IMR-90 (cell line): ENCODE results near the gene DDX27. TPM values are rescaled to one million over a fixed set of nuclear protein-coding genes. Genes with fewer than 3 reads are reported as not detected.

ENCODE experiments used
- ATAC-seq: fragments of 200-7000 bp; cut with Tn5 transposase; 2 replicates; pipeline ENCODE4 v1.9.1; 2020; ENCODE audit warnings: low read depth, mild to moderate bottlenecking, moderate library complexity
- BruUV-seq: library from RNA; stranded (reverse); fragments of 400-500 nt; replicated peaks from 2 replicates; lab custom pipeline; 2021; lab: Mats Ljungman, UMichigan
- CTCF ChIA-PET: fragments of 300-600 bp; formaldehyde crosslinking; extraction: SDS; loops from one replicate; lab custom pipeline; 2021; ENCODE audit warnings: antibody characterized with exemption; lab: Yijun Ruan, JAX
- POLR2A ChIA-PET: fragments of 300-600 bp; sonication (Branson Sonifier 250); formaldehyde crosslinking; loops from one replicate; lab custom pipeline; 2022; ENCODE audit warnings: antibody characterized with exemption; ENCODE audit not compliant: unreplicated experiment; lab: Charles Lee
- DNase-seq: peaks from one replicate; pipeline ENCODE4 v3.0.0; 2013
- H2AFZ ChIP-seq: replicated peaks from 2 replicates; pipeline ENCODE3; 2013; ENCODE audit warnings: low read length, mild to moderate bottlenecking; ENCODE audit not compliant: poor library complexity
- H2AK5ac ChIP-seq: 2 replicates; pipeline ENCODE4 v1.6.1; 2013; ENCODE audit warnings: low read depth, low read length, inconsistent platforms
- H2AK9ac ChIP-seq: replicated peaks from 2 replicates; pipeline ENCODE3; 2013; ENCODE audit warnings: mild to moderate bottlenecking, low read depth, low read length, moderate library complexity; ENCODE audit not compliant: poor library complexity
- H2BK120ac ChIP-seq: 2 replicates; pipeline ENCODE4 v1.6.1; 2013; ENCODE audit warnings: low read depth, low read length, inconsistent platforms
- H2BK15ac ChIP-seq: 3 replicates; pipeline ENCODE4 v1.6.1; 2013; ENCODE audit warnings: low read depth, low read length, inconsistent platforms
- H2BK20ac ChIP-seq: 2 replicates; pipeline ENCODE4 v1.6.1; 2013; ENCODE audit warnings: low read depth, mild to moderate bottlenecking, inconsistent platforms, low read length, moderate library complexity
- H2BK5ac ChIP-seq: 2 replicates; pipeline ENCODE4 v1.6.1; 2013; ENCODE audit warnings: mild to moderate bottlenecking, low read depth, low read length, inconsistent platforms; ENCODE audit not compliant: poor library complexity, severe bottlenecking
- H3K14ac ChIP-seq: replicated peaks from 2 replicates; pipeline ENCODE4 v1.6.1; 2013; ENCODE audit warnings: low read depth, low read length, inconsistent platforms
- H3K18ac ChIP-seq: 2 replicates; pipeline ENCODE4 v1.6.1; 2013; ENCODE audit warnings: low read depth, low read length, control low read depth
- H3K23ac ChIP-seq: 2 replicates; pipeline ENCODE4 v1.6.1; 2013; ENCODE audit warnings: low read depth, low read length, inconsistent platforms
- H3K27ac ChIP-seq: 2 replicates; pipeline ENCODE4 v1.5.1; 2013; ENCODE audit warnings: mild to moderate bottlenecking, control low read depth, low read length; ENCODE audit not compliant: insufficient read depth
- H3K27me3 ChIP-seq: 2 replicates; pipeline ENCODE4 v1.6.1; 2013; ENCODE audit warnings: low read length; ENCODE audit not compliant: control insufficient read depth, insufficient read depth
- H3K36me3 ChIP-seq: 2 replicates; pipeline ENCODE4 v1.6.1; 2013; ENCODE audit warnings: low read length, mixed read lengths; ENCODE audit not compliant: control insufficient read depth, insufficient read depth
- H3K4ac ChIP-seq: 2 replicates; pipeline ENCODE4 v1.6.1; 2013; ENCODE audit warnings: low read depth, low read length, inconsistent platforms
- H3K4me1 ChIP-seq: 2 replicates; pipeline ENCODE4 v1.6.1; 2013; ENCODE audit warnings: low read length, mixed read lengths; ENCODE audit not compliant: control insufficient read depth, insufficient read depth
- H3K4me2 ChIP-seq: 2 replicates; pipeline ENCODE4 v1.6.1; 2013; ENCODE audit warnings: low read depth, mild to moderate bottlenecking, control low read depth, low read length, moderate library complexity
- H3K4me3 ChIP-seq: 2 replicates; pipeline ENCODE4 v1.5.1; 2013; ENCODE audit warnings: low read depth, mild to moderate bottlenecking, control low read depth, low read length, moderate library complexity; ENCODE audit not compliant: insufficient read depth
- H3K56ac ChIP-seq: 2 replicates; pipeline ENCODE4 v1.6.1; 2013; ENCODE audit warnings: low read length, inconsistent platforms; ENCODE audit not compliant: insufficient read depth; ENCODE audit errors: extremely low read depth
- H3K79me1 ChIP-seq, 2 experiments: 2 replicates each; pipeline ENCODE4 v1.6.1; 2013; ENCODE audit warnings: low read length in 2 of 2, inconsistent platforms in 1 of 2, low read depth in 1 of 2
- H3K9ac ChIP-seq: 2 replicates; pipeline ENCODE4 v1.6.1; 2013; ENCODE audit warnings: low read depth, low read length, control low read depth
- H3K9me1 ChIP-seq: 2 replicates; pipeline ENCODE4 v1.6.1; 2013; ENCODE audit warnings: low read length, inconsistent platforms; ENCODE audit not compliant: insufficient read depth
- H3K9me3 ChIP-seq: 2 replicates; pipeline ENCODE4 v1.6.1; 2013; ENCODE audit warnings: low read length; ENCODE audit not compliant: control insufficient read depth, insufficient read depth
- H4K20me1 ChIP-seq: 2 replicates; pipeline ENCODE4 v1.6.1; 2013; ENCODE audit warnings: low read length, inconsistent platforms; ENCODE audit not compliant: insufficient read depth
- H4K5ac ChIP-seq: 2 replicates; pipeline ENCODE4 v1.6.1; 2013; ENCODE audit warnings: mild to moderate bottlenecking, low read depth, low read length, control low read depth
- H4K8ac ChIP-seq, 2 experiments: 2 replicates each; pipeline ENCODE4 v1.6.1; 2013; ENCODE audit warnings: low read depth in 2 of 2, low read length in 2 of 2, control low read depth in 1 of 2, inconsistent platforms in 1 of 2
- H4K91ac ChIP-seq: 2 replicates; pipeline ENCODE4 v1.6.1; 2013; ENCODE audit warnings: low read depth, low read length, inconsistent platforms; ENCODE audit not compliant: insufficient read depth
- BHLHE40 ChIP-seq: fragments of 150-350 bp; IDR thresholded peaks from 2 replicates; pipeline ENCODE4 v1.6.1; 2016; ENCODE audit warnings: mild to moderate bottlenecking, low read depth, low read length
- CTCF ChIP-seq: conservative IDR thresholded peaks from 2 replicates; pipeline ENCODE4 v1.5.1; 2012; ENCODE audit warnings: mild to moderate bottlenecking, low read depth, low read length, improper control_type of control experiment
- ELK1 ChIP-seq: fragments of 150-350 bp; IDR thresholded peaks from 2 replicates; pipeline ENCODE4 v1.6.1; 2016; ENCODE audit warnings: low read depth, mild to moderate bottlenecking, low read length, moderate library complexity, borderline replicate concordance
- FOS ChIP-seq: fragments of 150-350 bp; IDR thresholded peaks from 2 replicates; pipeline ENCODE4 v1.6.1; 2016; ENCODE audit warnings: low read depth, low read length
- MAFK ChIP-seq: IDR thresholded peaks from 2 replicates; pipeline ENCODE4 v1.6.1; 2012; ENCODE audit warnings: low read depth, low read length, improper control_type of control experiment
- MAZ ChIP-seq: IDR thresholded peaks from 2 replicates; pipeline ENCODE4 v1.6.1; 2012; ENCODE audit warnings: low read depth, mild to moderate bottlenecking, low read length, improper control_type of control experiment, moderate library complexity, borderline replicate concordance
- USF2 ChIP-seq: fragments of 150-350 bp; IDR thresholded peaks from 2 replicates; pipeline ENCODE4 v1.6.1; 2017; ENCODE audit warnings: mild to moderate bottlenecking, antibody characterized with exemption, low read length, low read depth
- WGBS, 2 experiments: methylation state at CpG; one replicate each; pipeline versions ENCODE4 v1.1.5 to v1.1.7; 2013; ENCODE audit warnings: missing lambda C conversion rate in 2 of 2; ENCODE audit not compliant: insufficient read length in 1 of 2; ENCODE audit errors: extremely low coverage in 2 of 2; 5-methylcytosine and 5-hydroxymethylcytosine counted together
- dilution Hi-C: fragments of 300-500 bp; cut with HindIII; formaldehyde crosslinking; loops from one replicate; pipeline ENCODE4 v1.14.3; 2018; ENCODE audit warnings: low sequenced_read_pairs; ENCODE audit not compliant: unreplicated experiment
- in situ Hi-C: fragments of 300-500 bp; cut with MboI; formaldehyde crosslinking; loops from 3 replicates; pipeline ENCODE4 v1.14.3; 2019; ENCODE audit warnings: low sequenced_read_pairs, inconsistent platforms, mixed read lengths
- intact Hi-C: fragments of 100-400 bp; cut with micrococcal nuclease; formaldehyde crosslinking; loops from 2 replicates; pipeline ENCODE4 v1.10.0; 2022
- polyA plus RNA-seq, 3 experiments: library from polyadenylated mRNA; depleted of rRNA; stranded (reverse); fragments of >200 nt; gene quantifications; 2 replicates each; pipeline ENCODE4 v1.2.3, GENCODE V29; 2012; ENCODE audit warnings: low replicate concordance in 1 of 3
- total RNA-seq: library from RNA; depleted of rRNA; stranded (reverse); fragments of >200 nt; gene quantifications from 2 replicates; pipeline ENCODE4 v1.2.3, GENCODE V29; 2012

Gene DDX27
- total and polyA plus RNA-seq, 2 of the 4 experiments (the other 2 are of a cell fraction): 33.2 to 36.7 TPM

- Histone ChIP-seq H3K4me3 (no peak overlapping the region), H2AK5ac (no peak overlapping the region), H3K9me3 (no peaks in the 10 kb centered on the region), H3K14ac (no peak overlapping the region), H3K79me1 (peaks cover 26 to 51% of the 10 kb centered on the region in 2 experiments), H3K23ac (no peak overlapping the region), H3K36me3 (peaks cover 61% of the 10 kb centered on the region), H3K9me1 (peaks cover 5% of the 10 kb centered on the region; the same call in 1 of the 2 replicates), H4K91ac (no peak overlapping the region), H2BK120ac (no peak overlapping the region), H4K20me1 (peaks cover 11% of the 10 kb centered on the region), H2AFZ (no peak overlapping the region), H3K4me2 (no peak overlapping the region), H3K9ac (no peak overlapping the region), H4K5ac (no peak overlapping the region), H3K27ac (no peak overlapping the region), H2BK15ac (no peak overlapping the region), H3K27me3 (no peaks in the 10 kb centered on the region), H2BK20ac (no peak overlapping the region), H3K56ac (no peak overlapping the region), H4K8ac (no peak overlapping the region), H2AK9ac (no peak overlapping the region), H3K4me1 (no peaks in the 10 kb centered on the region), H3K4ac (no peak overlapping the region), H3K18ac (no peak overlapping the region), H2BK5ac (no peak overlapping the region)
- CTCF ChIA-PET: interaction anchor here (0.6 to 1.3 kb wide), 3 partner anchors 13 to 60 kb away, joined by 4 to 6 read pairs (median 5); no protein-coding TSS in a partner anchor
- DNase-seq: no peak
- no peak for ATAC-seq
- BruUV-seq: no TSS peak
- no CpG with 5 or more reads among the region's 4 CpGs for WGBS, 2 experiments
- dilution Hi-C loops (no loop called here), intact Hi-C loops (no loop called here), in situ Hi-C loops (no loop called here)
- TF ChIP-seq ELK1 (no peak), MAFK (no peak), CTCF (no peak), USF2 (no peak), BHLHE40 (no peak), MAZ (no peak), FOS (no peak)
- POLR2A ChIA-PET: no interaction called here
Observed at GRCh38 chr20:49260218-49260617, 41.0 kb downstream of the DDX27 start.
